ENCODE data around the gene CCDC198. TPM values are rescaled to one million over a fixed set of nuclear protein-coding genes. Genes with fewer than 3 reads are reported as not detected.

CCDC198 gene, protein sequence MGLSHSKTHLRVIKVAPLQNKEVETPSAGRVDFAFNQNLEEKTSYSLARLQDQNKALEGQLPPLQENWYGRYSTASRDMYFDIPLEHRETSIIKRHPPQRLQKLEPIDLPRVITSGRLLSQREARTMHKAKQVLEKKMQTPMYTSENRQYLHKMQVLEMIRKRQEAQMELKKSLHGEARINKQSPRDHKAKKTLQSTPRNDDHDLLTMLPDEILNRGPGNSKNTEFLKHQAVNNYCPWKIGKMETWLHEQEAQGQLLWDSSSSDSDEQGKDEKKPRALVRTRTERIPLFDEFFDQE
- total RNA-seq: not detected in 2 replicates
- not detected in 2 replicates for polyA plus RNA-seq

DNA sequence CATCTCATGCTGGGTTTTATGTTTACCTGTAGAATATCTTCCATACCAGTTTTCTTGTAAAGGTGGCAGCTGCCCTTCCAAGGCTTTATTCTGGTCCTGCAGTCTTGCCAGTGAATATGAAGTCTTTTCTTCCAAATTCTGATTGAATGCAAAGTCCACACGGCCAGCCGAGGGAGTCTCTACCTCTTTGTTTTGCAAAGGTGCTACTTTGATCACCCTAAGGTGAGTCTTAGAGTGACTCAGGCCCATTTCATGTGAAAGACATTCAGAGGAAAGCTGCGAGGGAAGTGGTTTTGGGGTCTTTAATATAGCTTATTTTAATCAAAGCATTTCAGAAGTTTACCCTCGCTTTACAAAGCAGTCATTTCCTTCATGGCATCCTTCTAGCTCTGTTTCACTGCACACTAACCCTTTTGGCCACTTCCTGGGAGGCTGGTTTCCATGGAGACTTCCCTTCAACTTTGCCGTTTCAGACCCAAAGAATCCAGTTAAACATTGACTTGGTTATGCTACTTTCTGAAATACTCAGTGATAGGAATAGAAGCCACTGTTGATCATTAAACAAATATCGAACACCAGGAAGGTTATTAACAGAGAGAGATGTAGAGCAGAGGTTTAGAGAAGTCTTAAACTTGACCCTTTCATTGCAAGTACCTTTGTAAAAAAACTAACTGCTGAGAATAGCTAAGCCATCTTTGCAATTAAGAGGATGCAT, at the start of gene CCDC198:
TSS of gene CCDC198 (minus strand) at position 391 of the 715 bp plus-strand sequence. CDS start at position 249, 142 bp downstream.
- Histone ChIP-seq H3K4me3 (no peak within 1 kb of the TSS), H3K36me3 (no peaks in the 10 kb centered on the region), H3K27ac (no peak within 1 kb of the TSS), H3K9me3 (ENCODE audit: low read depth) (no peaks in the 10 kb centered on the region), H3K4me1 (ENCODE audit: low read depth) (no peaks in the 10 kb centered on the region), H3K27me3 (peaks cover 35% of the 10 kb centered on the region)
- DNase-seq (ENCODE audit: low read depth in 1 of 2, low spot score in 1 of 2): no peak
- TF ChIP-seq, protein P1, sequence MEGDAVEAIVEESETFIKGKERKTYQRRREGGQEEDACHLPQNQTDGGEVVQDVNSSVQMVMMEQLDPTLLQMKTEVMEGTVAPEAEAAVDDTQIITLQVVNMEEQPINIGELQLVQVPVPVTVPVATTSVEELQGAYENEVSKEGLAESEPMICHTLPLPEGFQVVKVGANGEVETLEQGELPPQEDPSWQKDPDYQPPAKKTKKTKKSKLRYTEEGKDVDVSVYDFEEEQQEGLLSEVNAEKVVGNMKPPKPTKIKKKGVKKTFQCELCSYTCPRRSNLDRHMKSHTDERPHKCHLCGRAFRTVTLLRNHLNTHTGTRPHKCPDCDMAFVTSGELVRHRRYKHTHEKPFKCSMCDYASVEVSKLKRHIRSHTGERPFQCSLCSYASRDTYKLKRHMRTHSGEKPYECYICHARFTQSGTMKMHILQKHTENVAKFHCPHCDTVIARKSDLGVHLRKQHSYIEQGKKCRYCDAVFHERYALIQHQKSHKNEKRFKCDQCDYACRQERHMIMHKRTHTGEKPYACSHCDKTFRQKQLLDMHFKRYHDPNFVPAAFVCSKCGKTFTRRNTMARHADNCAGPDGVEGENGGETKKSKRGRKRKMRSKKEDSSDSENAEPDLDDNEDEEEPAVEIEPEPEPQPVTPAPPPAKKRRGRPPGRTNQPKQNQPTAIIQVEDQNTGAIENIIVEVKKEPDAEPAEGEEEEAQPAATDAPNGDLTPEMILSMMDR (IDR thresholded peaks at IDR 0.05; ENCODE audit: low read depth, low read length): no peak

DNA sequence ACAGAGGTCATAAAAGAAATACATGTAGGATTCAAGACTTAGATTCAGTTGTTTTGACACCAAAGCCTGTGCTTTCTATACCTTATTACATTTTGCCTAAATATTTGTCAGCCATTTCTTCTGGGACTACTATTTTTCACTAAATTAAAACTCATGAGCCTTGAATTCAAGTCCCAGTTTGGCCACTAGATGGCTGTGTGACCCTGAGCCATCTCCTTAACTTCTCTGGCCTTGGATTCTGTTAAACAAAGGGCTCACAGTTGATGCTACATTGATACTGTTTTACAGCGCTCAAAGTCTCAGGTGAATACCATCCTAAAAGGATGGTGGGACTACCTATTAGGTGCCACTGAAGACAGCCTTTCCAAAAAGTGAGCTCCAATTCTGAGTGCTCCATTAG, 39.6 kb upstream of the CCDC198 start:
- H3K27ac ChIP-seq: no peak overlapping the region
- TF ChIP-seq, protein P1 (IDR thresholded peaks at IDR 0.05; ENCODE audit: low read depth, low read length): peak; percentile 20
- peak in 1 of 2 donors; percentile 15 for DNase-seq (ENCODE audit: low read depth in 1 of 2, low spot score in 1 of 2)
- no peaks in the 10 kb centered on the region for H3K4me1 ChIP-seq (ENCODE audit: low read depth)
- H3K36me3 ChIP-seq: no peaks in the 10 kb centered on the region
- no peaks in the 10 kb centered on the region for H3K27me3 ChIP-seq
- H3K9me3 ChIP-seq (ENCODE audit: low read depth): no peaks in the 10 kb centered on the region
- no peak overlapping the region for H3K4me3 ChIP-seq

DNA sequence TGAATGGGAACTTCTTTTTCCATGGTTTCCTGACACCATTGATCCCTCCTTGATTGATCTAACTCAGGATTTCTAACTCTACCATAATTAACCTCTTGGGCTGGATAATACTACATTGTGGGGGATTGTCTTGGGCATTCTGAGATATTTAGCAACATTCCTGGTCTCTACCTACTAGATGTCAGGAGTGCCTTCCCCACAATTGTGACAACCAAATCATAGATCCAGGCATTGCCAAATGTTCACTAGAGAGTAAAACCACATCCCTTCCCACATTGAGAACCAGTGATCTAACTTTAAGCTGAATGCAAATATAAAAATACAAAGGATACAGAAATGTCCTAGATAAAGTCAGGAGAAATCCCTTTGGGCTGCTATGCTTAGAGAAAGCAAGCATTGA, 36.9 kb upstream of the CCDC198 start:
- TF ChIP-seq, protein P1 (IDR thresholded peaks at IDR 0.05; ENCODE audit: low read depth, low read length): no peak
- H3K9me3 ChIP-seq (ENCODE audit: low read depth): no peaks in the 10 kb centered on the region
- no peaks in the 10 kb centered on the region for H3K4me1 ChIP-seq (ENCODE audit: low read depth)
- H3K27me3 ChIP-seq: no peaks in the 10 kb centered on the region
- no peak for DNase-seq (ENCODE audit: low read depth in 1 of 2, low spot score in 1 of 2)
- H3K4me3 ChIP-seq: no peak overlapping the region
- H3K27ac ChIP-seq: no peak overlapping the region
- H3K36me3 ChIP-seq: no peaks in the 10 kb centered on the region

DNA sequence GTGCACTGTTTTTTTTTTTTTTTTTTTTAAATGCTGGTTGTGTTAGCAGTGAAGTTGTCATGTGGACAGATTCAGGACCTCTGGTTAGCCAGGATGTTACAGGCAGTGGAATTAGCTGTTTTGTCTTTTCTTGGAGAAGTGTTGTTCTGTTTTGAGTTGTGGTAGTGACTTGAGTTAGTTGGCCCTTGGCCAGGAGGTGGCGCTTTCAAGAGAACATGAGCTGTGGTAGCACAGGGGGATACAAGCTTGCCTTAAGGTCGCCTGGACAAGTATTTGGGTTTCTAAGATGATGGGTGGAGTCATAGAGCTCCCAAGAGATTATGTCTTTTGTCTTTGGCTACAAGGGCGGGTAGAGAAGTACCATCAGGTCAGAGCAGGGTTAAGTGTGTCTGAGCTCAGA, 33.3 kb upstream of the CCDC198 start:
- Histone ChIP-seq H3K4me3 (no peak overlapping the region), H3K9me3 (ENCODE audit: low read depth) (no peaks in the 10 kb centered on the region), H3K36me3 (no peaks in the 10 kb centered on the region), H3K4me1 (ENCODE audit: low read depth) (no peaks in the 10 kb centered on the region), H3K27ac (no peak overlapping the region), H3K27me3 (no peaks in the 10 kb centered on the region)
- DNase-seq (ENCODE audit: low read depth in 1 of 2, low spot score in 1 of 2): peak in 1 of 2 donors; percentile 32
- TF ChIP-seq, protein P1 (IDR thresholded peaks at IDR 0.05; ENCODE audit: low read depth, low read length): no peak

- no peaks in the 10 kb centered on the region for H3K4me1 ChIP-seq (ENCODE audit: low read depth)
- TF ChIP-seq, protein P1 (IDR thresholded peaks at IDR 0.05; ENCODE audit: low read depth, low read length): no peak
Measured at GRCh38 chr14:57519043-57519442, 25.4 kb upstream of the CCDC198 start.

More at GRCh38 chr14:57519043-57519442, 25.4 kb upstream of the CCDC198 start:
- no peak for DNase-seq (ENCODE audit: low read depth in 1 of 2, low spot score in 1 of 2)
- Histone ChIP-seq H3K9me3 (ENCODE audit: low read depth) (no peaks in the 10 kb centered on the region), H3K27ac (no peak overlapping the region), H3K36me3 (no peaks in the 10 kb centered on the region), H3K27me3 (no peaks in the 10 kb centered on the region), H3K4me3 (no peak overlapping the region)
